AG04450 (cell line): ENCODE data around the gene VILL. TPM values are rescaled to one million over a fixed set of nuclear protein-coding genes. Genes with fewer than 3 reads are reported as not detected.
A peak's percentile ranks its signal among the peaks of the same experiment; 100 is the strongest.

Experiments used
- CTCF ChIA-PET: fragments of 300-600, 350-600 bp; formaldehyde crosslinking; extraction: SDS; loops from one replicate; lab custom pipeline; 2022; ENCODE audit warnings: antibody characterized with exemption, inconsistent platforms; lab: Charles Lee
- POLR2A ChIA-PET: fragments of 350-600 bp; formaldehyde crosslinking; extraction: SDS; loops from one replicate; lab custom pipeline; 2021; ENCODE audit warnings: antibody characterized with exemption, inconsistent platforms; lab: Yijun Ruan, JAX
- DNase-seq: peaks from one replicate; pipeline ENCODE4 v3.0.0-alpha.2; 2011; ENCODE audit warnings: low read depth, low spot score
- H3K27ac ChIP-seq: one replicate; pipeline ENCODE4 v1.5.1; 2012; ENCODE audit warnings: low read depth, low read length, control low read depth
- H3K27me3 ChIP-seq: one replicate; pipeline ENCODE4 v1.6.0; 2012; ENCODE audit warnings: low read length; ENCODE audit not compliant: control insufficient read depth, insufficient read depth
- H3K4me3 ChIP-seq: 2 replicates; pipeline ENCODE4 v1.5.1; 2011; ENCODE audit warnings: mild to moderate bottlenecking, low read depth, low read length, control low read depth
- H3K9me3 ChIP-seq: 2 replicates; pipeline ENCODE4 v1.5.1; 2012; ENCODE audit warnings: low read length; ENCODE audit not compliant: control insufficient read depth, insufficient read depth
- CTCF ChIP-seq: IDR thresholded peaks from 2 replicates; pipeline ENCODE4 v1.5.1; 2011; ENCODE audit warnings: low read depth, low read length, control low read depth, inconsistent platforms
- polyA plus RNA-seq: library from polyadenylated mRNA; depleted of rRNA; stranded (reverse); fragments of >200 nt; gene quantifications from 2 replicates; pipeline ENCODE4 v1.2.3, GENCODE V29; 2011

VILL gene
- polyA plus RNA-seq, 1 experiment: 2.6 TPM

DNA sequence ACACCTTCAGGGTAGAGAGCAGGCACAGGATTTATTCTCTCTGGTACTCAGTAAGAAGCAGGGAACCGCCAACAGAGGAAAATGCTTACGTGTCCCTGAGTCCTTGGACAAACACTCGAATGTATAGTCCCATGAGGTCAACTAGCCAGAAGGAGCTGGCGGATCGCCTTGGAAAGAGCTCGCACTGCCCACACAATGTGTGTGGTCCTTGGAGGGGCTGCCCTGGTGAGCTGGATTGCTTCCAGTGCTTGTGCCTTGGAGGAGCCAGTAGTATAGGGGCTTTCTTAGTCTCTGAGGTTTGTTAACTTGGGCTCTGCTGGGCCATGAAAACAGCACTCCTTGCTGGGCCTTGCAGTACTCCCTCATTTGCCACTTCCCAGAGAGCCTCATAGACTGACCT is 40.7 kb upstream of the VILL start:
- no peak for TF ChIP-seq CTCF
- Histone ChIP-seq H3K27me3 (no peaks in the 10 kb centered on the region), H3K27ac (peak overlapping the region; percentile 3), H3K9me3 (no peaks in the 10 kb centered on the region), H3K4me3 (no peak overlapping the region)
- CTCF ChIA-PET: interaction anchor here (1.7 to 2.6 kb wide), 3 partner anchors 17 to 94 kb away, joined by 6 to 13 read pairs (median 8); no protein-coding TSS in a partner anchor
- DNase-seq: no peak
- POLR2A ChIA-PET: interaction anchor here (0.7 kb wide), 1 partner anchor 19 kb away, joined by 3 read pairs; no protein-coding TSS in a partner anchor

GRCh38 chr3:37952564-37952963 is 38.0 kb upstream of the VILL start:
- Histone ChIP-seq H3K27me3 (no peaks in the 10 kb centered on the region), H3K4me3 (no peak overlapping the region), H3K9me3 (no peaks in the 10 kb centered on the region), H3K27ac (no peak overlapping the region)
- DNase-seq: no peak
- ChIA-PET POLR2A (no interaction called here), CTCF (interaction anchor here (1.3 to 5.4 kb wide), 2 partner anchors 15 to 21 kb away, joined by 3 to 30 read pairs; no protein-coding TSS in a partner anchor)
- TF ChIP-seq CTCF: no peak

DNA sequence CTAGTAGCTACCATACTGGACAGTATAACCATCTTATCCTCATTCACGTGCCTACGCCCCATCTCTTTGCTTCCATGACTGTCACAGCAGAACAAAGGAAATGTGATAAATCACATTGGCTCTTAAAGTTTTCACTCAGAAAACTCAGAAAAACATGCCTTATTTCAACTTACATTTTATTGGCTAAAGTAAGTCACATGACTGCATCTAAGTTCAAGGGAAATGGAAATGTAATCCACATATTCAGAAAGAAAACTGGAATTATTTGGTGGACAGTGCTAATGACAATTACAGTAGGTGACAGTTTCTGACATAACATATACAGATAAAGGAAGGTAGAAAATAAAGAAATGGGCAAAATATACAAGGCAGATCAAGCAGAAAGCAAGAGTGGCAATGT is 37.4 kb upstream of the VILL start:
- Histone ChIP-seq H3K9me3 (no peaks in the 10 kb centered on the region), H3K4me3 (no peak overlapping the region), H3K27me3 (no peaks in the 10 kb centered on the region), H3K27ac (no peak overlapping the region)
- CTCF ChIA-PET: interaction anchor here (1.2 to 5.4 kb wide), 2 partner anchors 14 to 97 kb away, joined by 3 to 30 read pairs; no protein-coding TSS in a partner anchor
- DNase-seq: no peak
- no peak for TF ChIP-seq CTCF
- POLR2A ChIA-PET: no interaction called here

GRCh38 chr3:37953707-37954394 is 36.7 kb upstream of the VILL start:
- H3K4me3 ChIP-seq: no peak overlapping the region
- no peak overlapping the region for H3K27ac ChIP-seq
- no peak for TF ChIP-seq CTCF
- CTCF ChIA-PET: interaction anchor here (1.2 to 5.4 kb wide), 3 partner anchors 14 to 98 kb away, joined by 3 to 30 read pairs (median 9); no protein-coding TSS in a partner anchor
- H3K27me3 ChIP-seq: no peaks in the 10 kb centered on the region
- POLR2A ChIA-PET: interaction anchor here (0.7 kb wide), 1 partner anchor 14 kb away, joined by 3 read pairs; no protein-coding TSS in a partner anchor
- no peak for DNase-seq
- no peaks in the 10 kb centered on the region for H3K9me3 ChIP-seq

DNA sequence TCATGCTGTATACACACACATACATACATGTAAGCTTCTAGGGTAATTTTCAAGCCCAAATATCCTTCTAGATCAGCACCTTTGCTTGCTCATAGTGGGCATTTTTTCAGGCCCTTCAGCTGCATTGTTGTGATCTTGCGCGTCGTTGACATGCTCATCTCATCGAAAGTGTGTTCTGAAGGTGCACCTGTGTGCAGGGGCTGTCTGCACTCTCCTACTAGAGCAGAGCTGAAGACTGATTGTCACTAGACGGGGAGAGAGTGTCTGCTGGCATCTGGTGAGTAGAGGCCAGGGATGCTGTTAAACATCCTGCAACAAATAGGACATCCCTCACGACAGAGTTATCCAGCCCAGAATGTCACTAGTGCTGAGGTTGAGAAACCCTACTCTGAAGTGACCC is 35.7 kb upstream of the VILL start:
- POLR2A ChIA-PET: no interaction called here
- no peak overlapping the region for H3K4me3 ChIP-seq
- CTCF ChIA-PET: interaction anchor here (2.5 to 5.4 kb wide), 3 partner anchors 13 to 99 kb away, joined by 9 to 30 read pairs (median 14); no protein-coding TSS in a partner anchor

More for the DNA sequence above, 35.7 kb upstream of the VILL start:
- H3K27me3 ChIP-seq: no peaks in the 10 kb centered on the region
- no peaks in the 10 kb centered on the region for H3K9me3 ChIP-seq
- no peak overlapping the region for H3K27ac ChIP-seq
- TF ChIP-seq CTCF: no peak
- no peak for DNase-seq
